Measurements from ENCODE around the gene GABPB1.

Gene GABPB1

DNA sequence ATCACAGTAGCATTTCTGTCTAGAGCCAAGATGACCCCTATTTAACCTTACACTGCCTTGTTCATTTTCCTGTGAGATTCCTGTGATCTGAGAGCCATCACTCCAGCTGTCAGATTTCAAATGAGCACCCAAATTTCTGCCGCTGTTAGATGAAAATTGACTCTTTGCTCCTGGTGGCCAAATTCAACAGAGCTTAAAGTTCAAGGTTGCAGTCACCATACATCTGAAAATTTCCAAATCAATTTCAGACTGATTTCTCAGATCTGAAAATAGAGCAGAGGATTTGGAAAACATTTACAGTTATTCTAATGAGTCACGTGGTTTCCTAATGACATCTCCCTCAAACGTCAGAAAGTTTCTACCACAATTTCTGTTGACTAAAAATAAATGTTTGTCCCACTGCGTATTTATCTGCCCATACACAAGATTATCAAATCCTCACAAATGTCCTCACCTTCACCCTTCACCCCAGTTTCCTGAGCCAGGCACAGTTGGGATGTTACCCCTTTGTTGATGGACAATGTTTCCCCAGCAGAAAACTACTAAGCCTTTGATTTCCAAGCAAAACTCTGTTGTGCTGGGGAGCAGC lies 105.9 kb downstream of the GABPB1 start:
- H3K9me3 ChIP-seq (ENCODE audit: insufficient read depth, low read depth, low read length) = no peaks in the 10 kb centered on the region
- H3K9ac ChIP-seq (ENCODE audit: low read depth, low read length, poor library complexity, severe bottlenecking) = peak overlapping the region; percentile 67
- no peaks in the 10 kb centered on the region for H3K36me3 ChIP-seq (ENCODE audit: insufficient read depth, low read length)
- H3K4me1 ChIP-seq (ENCODE audit: insufficient read depth, low read length, poor library complexity, severe bottlenecking) = peaks cover 43% of the 10 kb centered on the region
- H3K27me3 ChIP-seq (ENCODE audit: insufficient read depth, low read length, poor library complexity, severe bottlenecking) = no peaks in the 10 kb centered on the region
- peak overlapping the region; percentile 14; the same call in 1 of the 2 replicates for H2AFZ ChIP-seq (ENCODE audit: low read length)
- H3K9me2 ChIP-seq (replicated peaks; ENCODE audit: low read depth, low read length) = no peaks in the 10 kb centered on the region
- H3K4me2 ChIP-seq (ENCODE audit: low read depth, low read length, poor library complexity, severe bottlenecking) = peak overlapping the region; percentile 31
- no peak overlapping the region for H3K4me3 ChIP-seq (ENCODE audit: low read length, poor library complexity, severe bottlenecking)
- no peaks in the 10 kb centered on the region for H4K20me1 ChIP-seq (ENCODE audit: insufficient read depth, low read length, poor library complexity, severe bottlenecking)
- H3F3A ChIP-seq (ENCODE audit: low read depth) = no peaks in the 10 kb centered on the region
- TF ChIP-seq, protein P1, sequence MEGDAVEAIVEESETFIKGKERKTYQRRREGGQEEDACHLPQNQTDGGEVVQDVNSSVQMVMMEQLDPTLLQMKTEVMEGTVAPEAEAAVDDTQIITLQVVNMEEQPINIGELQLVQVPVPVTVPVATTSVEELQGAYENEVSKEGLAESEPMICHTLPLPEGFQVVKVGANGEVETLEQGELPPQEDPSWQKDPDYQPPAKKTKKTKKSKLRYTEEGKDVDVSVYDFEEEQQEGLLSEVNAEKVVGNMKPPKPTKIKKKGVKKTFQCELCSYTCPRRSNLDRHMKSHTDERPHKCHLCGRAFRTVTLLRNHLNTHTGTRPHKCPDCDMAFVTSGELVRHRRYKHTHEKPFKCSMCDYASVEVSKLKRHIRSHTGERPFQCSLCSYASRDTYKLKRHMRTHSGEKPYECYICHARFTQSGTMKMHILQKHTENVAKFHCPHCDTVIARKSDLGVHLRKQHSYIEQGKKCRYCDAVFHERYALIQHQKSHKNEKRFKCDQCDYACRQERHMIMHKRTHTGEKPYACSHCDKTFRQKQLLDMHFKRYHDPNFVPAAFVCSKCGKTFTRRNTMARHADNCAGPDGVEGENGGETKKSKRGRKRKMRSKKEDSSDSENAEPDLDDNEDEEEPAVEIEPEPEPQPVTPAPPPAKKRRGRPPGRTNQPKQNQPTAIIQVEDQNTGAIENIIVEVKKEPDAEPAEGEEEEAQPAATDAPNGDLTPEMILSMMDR (conservative IDR thresholded peaks at IDR 0.05; ENCODE audit: low read length) = no peak
- no peak for TF ChIP-seq EZH2phosphoT487 (IDR thresholded peaks at IDR 0.05; ENCODE audit: borderline replicate concordance)
- H3K79me2 ChIP-seq (ENCODE audit: insufficient read depth, low read length) = no peaks in the 10 kb centered on the region

DNA sequence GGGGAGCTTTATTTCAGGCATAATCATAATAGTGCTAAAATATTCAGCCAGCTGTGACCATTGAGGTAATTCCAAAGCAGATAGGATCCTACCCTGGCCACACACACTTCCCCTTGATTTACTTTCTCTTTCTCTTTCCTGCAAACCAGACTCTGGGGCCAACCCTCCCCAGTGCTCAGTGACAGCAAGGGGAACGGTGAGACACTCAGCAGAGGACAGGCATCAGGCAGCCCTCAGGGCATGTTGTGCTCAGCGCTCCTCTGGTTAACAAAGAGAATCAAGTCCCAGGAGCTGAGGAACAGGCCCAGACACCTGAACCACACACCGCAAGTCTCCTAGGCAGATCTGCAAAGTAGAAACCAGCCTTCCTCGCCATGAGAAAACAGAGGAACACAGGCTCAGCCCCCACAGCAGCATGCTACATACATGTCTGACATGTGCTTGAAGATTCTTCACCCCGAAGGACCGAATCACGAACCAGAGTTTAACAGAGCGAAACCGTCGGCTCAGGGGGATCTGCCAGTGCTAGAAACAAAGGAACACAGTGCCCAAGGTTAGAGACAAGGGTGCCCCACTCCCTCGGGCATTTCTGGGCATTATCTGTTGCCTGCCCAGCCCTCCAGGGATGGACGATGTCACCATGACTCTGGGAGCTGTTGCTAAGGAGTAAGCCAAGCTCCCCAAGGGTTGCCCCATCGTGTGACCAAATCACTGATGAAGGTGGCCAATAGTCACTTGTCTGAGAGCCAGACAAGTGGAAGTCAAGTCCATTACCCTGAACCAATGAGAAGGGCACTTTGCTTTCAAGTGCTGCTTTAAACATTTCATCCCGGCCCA lies 107.0 kb downstream of the GABPB1 start:
- Histone ChIP-seq H3K79me2 (ENCODE audit: insufficient read depth, low read length) (no peaks in the 10 kb centered on the region), H2AFZ (ENCODE audit: low read length) (peak overlapping the region; percentile 65), H3F3A (ENCODE audit: low read depth) (no peaks in the 10 kb centered on the region), H3K36me3 (ENCODE audit: insufficient read depth, low read length) (no peaks in the 10 kb centered on the region), H3K9ac (ENCODE audit: low read depth, low read length, poor library complexity, severe bottlenecking) (peak overlapping the region; percentile 67), H3K4me3 (ENCODE audit: low read length, poor library complexity, severe bottlenecking) (peak overlapping the region; percentile 49), H3K9me2 (replicated peaks; ENCODE audit: low read depth, low read length) (no peaks in the 10 kb centered on the region), H4K20me1 (ENCODE audit: insufficient read depth, low read length, poor library complexity, severe bottlenecking) (no peaks in the 10 kb centered on the region), H3K9me3 (ENCODE audit: insufficient read depth, low read depth, low read length) (no peaks in the 10 kb centered on the region), H3K4me2 (ENCODE audit: low read depth, low read length, poor library complexity, severe bottlenecking) (peak overlapping the region; percentile 59), H3K27me3 (ENCODE audit: insufficient read depth, low read length, poor library complexity, severe bottlenecking) (no peaks in the 10 kb centered on the region), H3K4me1 (ENCODE audit: insufficient read depth, low read length, poor library complexity, severe bottlenecking) (peaks cover 38% of the 10 kb centered on the region)
- TF ChIP-seq, protein P1 (conservative IDR thresholded peaks at IDR 0.05; ENCODE audit: low read length) = no peak
- no peak for TF ChIP-seq EZH2phosphoT487 (IDR thresholded peaks at IDR 0.05; ENCODE audit: borderline replicate concordance)

DNA sequence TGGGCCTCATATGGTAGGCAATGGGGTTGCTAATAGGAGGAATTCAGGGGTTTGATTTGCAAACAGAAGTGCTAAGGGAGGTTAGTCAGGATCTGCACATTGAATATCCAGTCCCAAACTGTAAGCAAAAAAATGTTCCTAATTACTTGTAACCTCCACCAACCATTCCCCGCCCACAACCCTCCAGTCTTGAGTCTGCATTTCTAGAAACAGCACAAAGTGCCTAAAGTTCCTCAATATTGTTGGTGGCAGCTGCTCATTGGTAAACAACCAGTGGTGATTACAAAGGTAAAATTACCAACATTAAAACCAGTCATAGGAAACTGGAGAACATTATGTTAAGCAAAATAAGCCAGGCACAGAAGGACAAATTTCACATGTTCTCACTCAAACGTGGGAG lies 108.4 kb downstream of the GABPB1 start:
- no peak overlapping the region for H3K4me2 ChIP-seq (ENCODE audit: low read depth, low read length, poor library complexity, severe bottlenecking)
- H3K79me2 ChIP-seq (ENCODE audit: insufficient read depth, low read length) = no peaks in the 10 kb centered on the region
- no peaks in the 10 kb centered on the region for H3K9me3 ChIP-seq (ENCODE audit: insufficient read depth, low read depth, low read length)
- H3K9me2 ChIP-seq (replicated peaks; ENCODE audit: low read depth, low read length) = no peaks in the 10 kb centered on the region
- no peak overlapping the region for H3K9ac ChIP-seq (ENCODE audit: low read depth, low read length, poor library complexity, severe bottlenecking)
- peaks cover 44% of the 10 kb centered on the region for H3K4me1 ChIP-seq (ENCODE audit: insufficient read depth, low read length, poor library complexity, severe bottlenecking)
- no peaks in the 10 kb centered on the region for H3F3A ChIP-seq (ENCODE audit: low read depth)
- H2AFZ ChIP-seq (ENCODE audit: low read length) = no peak overlapping the region
- no peak overlapping the region for H3K4me3 ChIP-seq (ENCODE audit: low read length, poor library complexity, severe bottlenecking)
- H4K20me1 ChIP-seq (ENCODE audit: insufficient read depth, low read length, poor library complexity, severe bottlenecking) = no peaks in the 10 kb centered on the region
- TF ChIP-seq, protein P1 (conservative IDR thresholded peaks at IDR 0.05; ENCODE audit: low read length) = no peak
- TF ChIP-seq EZH2phosphoT487 (IDR thresholded peaks at IDR 0.05; ENCODE audit: borderline replicate concordance) = no peak
- no peaks in the 10 kb centered on the region for H3K27me3 ChIP-seq (ENCODE audit: insufficient read depth, low read length, poor library complexity, severe bottlenecking)
- no peaks in the 10 kb centered on the region for H3K36me3 ChIP-seq (ENCODE audit: insufficient read depth, low read length)

Data from Loucy (cell line).